Fibroblast of skin of right biceps (primary cell): Measurements from ENCODE around the gene NFATC3.

Experiments used
- DNase-seq: peaks from one replicate; pipeline ENCODE4 v3.0.0-alpha.2; 2013

The NFATC3 gene

DNA sequence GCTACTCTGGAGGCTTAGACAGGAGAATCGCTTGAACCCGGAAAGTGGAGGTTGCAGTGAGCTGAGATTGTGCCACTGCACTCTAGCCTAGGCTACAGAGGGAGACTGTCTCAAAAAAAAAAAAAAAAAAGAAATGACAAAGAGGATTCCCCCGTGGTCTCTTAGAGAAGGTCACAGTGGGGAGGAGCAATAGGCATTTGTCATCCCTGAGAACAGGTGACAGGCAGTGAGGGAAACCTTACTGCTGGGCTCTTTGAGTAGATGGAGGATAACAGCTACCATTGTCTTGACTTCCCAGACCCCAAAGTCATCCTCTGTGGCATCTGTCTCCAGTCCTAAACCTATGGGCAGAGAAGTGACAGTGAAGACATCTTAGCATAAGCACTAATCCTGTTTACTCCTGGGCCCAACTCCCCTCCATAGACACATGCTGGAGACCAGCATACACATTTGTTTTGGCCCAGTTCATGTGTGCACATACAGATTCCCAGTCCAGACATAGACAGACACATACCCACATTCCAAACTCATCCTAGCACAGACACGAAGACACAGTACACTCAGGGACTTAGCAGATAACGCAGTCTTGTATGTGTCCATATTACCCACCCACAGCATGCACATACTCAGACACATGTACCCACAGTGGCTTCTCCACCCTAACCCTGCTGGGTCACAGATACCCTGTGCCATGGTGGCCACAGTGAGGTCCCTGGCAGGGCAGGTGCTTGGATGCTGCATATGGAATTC, 148.1 kb downstream of the NFATC3 start:
- no peak for DNase-seq

DNA sequence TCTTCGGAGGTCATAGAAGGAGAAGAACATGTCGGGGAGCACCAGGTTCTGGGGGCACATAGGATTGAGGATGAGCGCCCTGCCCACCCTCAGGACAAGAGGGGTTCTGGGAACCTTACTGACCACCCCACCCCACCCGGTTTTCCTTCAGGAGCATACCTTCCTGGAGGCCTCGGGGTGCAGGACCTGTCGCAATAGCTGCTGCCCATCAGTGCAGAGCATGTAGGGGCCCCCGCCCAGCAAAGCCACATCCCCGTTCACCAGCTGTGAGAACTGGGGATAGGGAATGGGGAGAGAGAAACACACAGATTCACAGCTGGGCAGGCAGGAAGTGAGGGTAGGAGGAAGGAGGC, 148.6 kb downstream of the NFATC3 start:
- no peak for DNase-seq

DNA sequence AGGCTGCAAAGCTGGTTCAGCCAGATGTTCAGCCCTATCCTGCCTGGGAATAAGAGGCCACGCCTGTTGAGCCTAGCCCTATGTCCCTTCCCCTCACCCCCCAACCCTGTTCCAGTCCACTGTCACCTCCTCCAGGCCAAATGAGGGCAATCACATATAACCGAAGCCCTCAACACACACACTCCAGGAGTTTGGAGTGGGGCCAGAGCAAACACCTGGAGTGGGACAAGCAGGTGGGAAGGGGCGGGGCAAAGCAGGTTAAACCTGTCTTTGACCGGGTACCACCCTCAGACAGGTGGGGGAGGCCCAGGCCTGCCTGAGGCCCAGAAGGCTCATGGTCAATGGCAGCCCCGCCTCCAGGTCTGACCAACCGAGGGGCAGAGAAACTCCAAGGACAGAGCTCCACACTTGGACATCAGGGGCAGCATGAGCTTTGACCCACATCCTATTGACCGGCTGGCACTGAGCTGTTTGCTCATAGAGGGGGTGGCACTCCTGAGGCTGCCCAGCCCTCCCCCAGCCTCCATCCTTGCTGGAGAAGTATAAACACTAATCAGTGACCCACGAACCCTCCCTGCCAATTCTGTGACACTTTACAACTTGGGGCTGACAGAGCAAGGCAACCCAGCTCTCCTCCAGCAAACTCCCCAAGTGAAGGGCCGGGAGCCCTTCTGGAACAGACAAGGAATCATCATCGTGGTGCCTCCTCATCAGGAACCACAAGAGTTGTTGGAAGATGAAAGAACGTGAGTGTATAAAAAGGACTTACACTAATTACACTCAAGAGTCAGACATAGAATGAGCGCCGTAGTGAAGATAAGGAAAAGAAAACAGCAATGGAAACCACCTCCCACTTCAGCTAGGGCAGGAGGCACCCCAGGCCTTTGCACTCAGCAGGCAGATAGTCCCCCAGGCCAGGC, 149.3 kb downstream of the NFATC3 start:
- DNase-seq: no peak

DNA sequence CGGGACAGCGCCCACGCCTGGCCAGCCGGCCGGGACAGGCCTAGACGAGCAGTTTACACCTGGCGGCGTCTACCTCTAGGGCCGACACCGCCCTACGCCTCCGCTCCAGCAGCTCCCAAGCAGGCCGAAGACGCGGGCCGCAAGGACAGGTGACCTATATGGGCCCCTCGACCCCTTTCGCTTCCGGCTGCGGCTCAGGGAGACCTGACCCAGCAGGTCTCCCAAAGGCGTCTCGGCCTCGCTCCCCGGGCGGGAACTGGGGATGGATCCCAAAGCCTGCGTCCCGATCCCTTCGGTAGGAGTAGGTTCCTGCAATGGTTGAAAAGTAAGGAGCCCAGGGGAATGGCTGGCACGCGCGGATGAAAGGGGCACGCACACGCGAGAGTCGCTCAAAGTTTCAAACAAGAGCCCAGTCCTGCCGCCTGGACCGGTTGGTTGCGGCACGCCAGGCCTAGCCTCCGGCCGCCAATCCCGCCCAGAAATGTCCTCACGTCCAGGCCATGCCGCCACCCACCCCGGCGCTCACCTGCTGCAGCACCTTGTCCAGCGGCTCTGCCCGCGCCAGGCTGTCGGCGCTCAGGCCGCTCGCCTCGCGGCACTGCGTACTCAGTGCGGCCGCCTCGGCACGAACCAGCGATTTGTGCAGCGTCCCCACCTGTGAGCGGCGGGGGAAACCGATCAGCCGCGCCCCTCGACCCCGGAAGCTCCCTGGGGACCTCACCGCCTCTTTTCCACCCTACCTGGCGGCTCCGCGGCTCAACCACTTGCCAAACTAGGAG, 150.1 kb downstream of the NFATC3 start:
- DNase-seq: no peak

DNA sequence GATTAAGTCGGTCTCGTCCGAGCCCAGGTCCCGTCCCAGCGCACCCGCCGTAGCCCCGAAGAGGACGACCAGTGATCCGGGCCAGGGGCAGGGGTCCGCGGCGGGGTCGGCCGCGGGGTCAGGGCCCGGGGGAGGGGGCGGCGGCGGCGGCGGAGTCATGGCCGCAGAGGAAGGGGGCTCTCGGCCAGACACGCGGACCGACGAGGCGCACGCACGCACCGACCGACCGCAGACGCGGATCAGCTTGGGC, 150.6 kb downstream of the NFATC3 start, which contains the start of gene ESRP2:
Gene ESRP2 (minus strand): TSS at position 241 of the 250 bp plus-strand sequence. CDS start 82 bp downstream, at position 159.
- no peak for DNase-seq

DNA sequence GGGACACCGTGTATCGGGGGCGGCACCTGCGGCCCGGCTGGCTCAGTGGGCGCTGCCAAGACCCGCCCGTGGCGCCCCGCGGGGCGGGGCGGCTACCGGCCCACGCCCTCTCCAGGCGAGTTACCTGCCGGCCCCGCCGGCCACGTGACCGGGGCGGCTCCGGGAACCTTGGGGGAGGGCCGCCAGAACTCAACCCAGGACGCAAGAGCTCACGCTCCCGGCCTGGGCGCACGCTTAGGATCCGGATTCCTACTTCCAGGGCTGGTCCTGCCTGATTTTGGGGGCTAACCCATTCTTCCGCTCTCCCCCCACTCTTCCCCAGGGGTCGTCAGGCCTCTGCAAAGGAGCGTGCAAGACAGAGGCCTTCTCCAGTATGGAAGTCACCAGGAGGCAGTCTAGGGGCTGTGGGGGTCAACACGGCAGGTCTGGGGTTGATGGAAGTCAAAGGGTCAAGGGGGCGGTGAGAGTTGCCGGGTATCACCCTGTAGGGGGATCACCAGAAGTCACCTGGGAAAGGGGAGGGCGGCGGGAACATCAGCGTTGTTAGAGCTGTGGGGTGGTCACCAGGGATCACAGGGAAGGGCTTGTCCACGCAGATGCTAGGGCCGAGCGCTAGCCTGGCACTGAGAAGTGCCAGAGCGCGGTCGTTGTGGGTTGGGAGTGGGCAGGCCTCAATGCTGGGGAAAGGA, 151.1 kb downstream of the NFATC3 start:
- DNase-seq: no peak

DNA sequence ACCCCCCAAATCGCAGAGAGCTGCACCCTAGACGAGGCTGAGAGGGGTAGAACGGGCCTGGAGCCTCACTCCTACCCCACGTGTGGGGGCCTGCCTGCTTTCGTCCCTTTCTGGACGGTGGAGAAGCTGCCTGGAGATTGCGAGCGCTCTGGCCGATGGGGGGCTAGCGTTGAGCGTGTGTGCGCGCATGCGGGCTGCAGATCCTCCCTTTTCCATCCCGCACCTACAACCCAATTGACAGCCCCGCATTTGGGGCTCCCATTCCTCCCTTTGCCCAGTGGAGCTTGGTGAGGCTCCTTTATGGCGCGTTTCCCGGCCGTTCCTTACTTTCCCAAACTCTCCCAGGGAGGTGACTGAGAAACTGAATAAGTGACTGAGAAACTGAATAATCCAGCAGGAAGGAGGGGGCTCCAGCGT, 151.7 kb downstream of the NFATC3 start:
- no peak for DNase-seq

DNA sequence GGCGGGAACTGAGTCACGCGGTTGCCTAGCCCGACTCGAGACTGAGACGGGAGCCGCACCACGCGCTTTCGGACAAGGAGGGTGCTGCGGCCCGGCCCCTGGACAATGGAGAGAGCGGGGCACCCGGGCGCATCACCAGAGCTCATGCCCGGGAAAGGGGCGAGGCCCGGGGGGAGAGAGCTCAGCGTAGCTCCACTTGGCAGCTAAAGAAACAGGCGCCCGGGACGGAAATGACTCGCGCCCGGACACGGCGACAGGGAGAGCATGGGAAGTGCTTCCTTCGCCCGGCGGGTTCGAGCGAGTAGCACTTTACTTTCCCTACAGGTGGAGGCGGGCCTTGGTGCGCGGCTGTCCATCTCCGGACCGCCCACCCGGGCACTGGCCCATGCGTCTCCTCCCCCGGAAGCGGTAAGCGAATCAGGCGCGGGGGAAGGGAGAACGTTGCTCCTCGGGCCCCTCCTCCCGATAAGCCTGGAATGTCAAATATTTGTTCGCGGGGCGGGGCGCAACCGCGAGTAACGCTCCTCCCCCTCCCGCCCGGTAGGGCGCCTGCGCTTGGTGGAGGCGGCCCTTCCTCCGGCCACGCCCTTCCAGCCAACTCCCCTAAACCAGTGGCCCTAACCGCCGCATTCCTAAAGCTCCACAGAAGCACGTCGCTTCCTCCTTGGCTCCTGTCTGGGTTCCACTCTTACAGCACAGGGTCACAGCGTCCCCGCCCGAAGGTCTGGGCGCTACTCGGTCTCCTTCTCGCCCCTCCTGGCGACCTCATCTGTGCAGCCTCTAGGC, 152.3 kb downstream of the NFATC3 start:
- peak; percentile 99 for DNase-seq

DNA sequence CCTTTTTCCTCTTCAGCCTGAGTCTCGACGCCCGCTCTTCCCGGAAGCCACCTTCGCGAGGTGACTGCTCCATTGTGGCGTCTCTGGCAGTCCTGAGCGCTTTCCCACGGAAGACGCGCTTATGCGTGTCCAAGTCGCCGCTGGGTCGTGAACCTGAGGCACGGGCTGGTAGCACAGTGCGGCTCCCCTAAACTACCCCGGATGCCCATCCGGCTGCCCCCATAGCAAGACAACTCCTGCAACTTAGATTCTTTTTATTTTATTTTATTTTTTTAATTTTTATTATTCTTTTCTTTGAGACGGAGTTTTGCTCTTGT, 152.8 kb downstream of the NFATC3 start:
- DNase-seq: no peak

DNA sequence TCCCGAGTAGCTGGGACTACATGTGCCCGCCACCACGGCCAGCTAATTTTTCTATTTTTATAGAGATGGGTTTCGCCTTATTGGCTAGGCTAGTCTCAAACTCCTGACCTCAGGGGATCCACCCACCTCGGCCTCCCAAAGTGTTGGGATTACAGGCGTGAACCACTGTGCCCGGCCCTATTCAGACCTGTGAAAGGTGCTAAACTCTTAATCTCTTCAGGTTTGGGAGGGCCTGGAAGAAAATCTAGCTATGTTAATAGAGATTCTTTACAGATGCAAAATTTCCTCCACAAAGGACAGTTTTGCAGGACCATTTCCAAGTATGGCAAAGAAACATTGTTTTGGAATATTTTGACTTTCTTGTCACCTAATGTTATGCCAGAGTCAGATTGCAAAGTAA, 156.9 kb downstream of the NFATC3 start:
- no peak for DNase-seq

DNA sequence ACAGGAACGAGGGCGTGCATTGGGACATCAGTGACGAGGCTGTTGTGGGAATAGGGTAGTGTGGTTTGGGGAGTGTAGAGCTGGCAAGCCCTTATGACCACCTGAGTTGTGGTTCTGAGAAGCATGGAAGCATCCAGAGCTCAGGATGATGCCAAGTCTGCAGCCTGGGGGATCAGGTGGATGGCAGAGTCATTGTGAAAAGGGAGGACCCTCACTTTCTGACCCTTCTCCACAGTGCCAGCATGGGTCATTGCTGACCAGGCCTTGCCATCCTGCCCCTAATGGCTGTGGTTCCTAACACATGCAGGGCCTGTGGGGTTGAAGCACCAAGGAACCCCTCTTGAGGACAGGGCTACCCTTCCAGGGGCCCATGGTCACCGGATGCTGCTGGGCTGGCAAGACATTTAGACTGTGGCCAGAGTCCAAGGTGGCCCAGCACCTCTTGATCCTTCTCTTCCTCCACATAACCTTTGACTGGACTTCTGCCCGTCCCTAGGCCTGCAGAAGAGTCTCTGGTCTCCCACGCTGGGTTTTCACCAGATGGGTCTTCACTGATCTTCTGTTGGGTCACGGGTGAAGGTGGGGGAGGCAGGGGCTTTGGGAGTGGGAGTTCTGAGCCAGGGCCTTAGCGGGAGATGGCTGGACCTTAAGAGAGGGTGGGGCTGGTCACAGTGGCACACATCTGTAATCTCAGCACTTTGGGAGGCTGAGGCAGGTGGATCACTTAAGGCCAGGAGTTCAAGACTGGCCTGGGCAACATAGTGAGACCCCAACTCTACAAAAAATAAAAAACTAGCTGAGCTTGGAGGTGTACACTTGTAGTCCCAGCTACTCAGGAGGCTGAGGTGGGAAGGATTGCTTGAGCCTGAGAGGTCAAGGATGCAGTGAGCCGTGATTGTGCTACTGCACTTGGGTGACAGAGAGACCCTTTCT, 158.0 kb downstream of the NFATC3 start:
- DNase-seq: no peak

DNA sequence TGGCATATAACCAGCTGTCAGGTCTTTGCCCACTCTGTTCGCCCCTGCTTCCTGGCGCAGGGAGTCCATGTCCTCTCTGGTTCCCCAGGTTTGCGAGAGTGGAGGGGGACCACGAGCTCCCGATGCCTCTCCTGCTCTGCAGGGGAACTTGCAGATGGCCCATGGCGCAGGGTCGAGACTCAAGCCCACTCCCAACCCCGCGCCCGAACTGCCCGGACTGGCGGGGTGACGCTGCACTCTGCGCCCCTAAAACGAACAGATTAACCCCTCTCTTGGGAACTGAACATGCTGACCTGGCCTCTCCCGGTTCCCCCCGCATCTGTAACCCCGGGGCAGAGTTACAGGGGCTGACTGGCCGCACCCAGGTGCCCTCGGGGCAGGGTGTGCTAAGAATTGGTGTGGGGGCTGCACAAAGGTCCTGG, 159.3 kb downstream of the NFATC3 start:
- DNase-seq: no peak

DNA sequence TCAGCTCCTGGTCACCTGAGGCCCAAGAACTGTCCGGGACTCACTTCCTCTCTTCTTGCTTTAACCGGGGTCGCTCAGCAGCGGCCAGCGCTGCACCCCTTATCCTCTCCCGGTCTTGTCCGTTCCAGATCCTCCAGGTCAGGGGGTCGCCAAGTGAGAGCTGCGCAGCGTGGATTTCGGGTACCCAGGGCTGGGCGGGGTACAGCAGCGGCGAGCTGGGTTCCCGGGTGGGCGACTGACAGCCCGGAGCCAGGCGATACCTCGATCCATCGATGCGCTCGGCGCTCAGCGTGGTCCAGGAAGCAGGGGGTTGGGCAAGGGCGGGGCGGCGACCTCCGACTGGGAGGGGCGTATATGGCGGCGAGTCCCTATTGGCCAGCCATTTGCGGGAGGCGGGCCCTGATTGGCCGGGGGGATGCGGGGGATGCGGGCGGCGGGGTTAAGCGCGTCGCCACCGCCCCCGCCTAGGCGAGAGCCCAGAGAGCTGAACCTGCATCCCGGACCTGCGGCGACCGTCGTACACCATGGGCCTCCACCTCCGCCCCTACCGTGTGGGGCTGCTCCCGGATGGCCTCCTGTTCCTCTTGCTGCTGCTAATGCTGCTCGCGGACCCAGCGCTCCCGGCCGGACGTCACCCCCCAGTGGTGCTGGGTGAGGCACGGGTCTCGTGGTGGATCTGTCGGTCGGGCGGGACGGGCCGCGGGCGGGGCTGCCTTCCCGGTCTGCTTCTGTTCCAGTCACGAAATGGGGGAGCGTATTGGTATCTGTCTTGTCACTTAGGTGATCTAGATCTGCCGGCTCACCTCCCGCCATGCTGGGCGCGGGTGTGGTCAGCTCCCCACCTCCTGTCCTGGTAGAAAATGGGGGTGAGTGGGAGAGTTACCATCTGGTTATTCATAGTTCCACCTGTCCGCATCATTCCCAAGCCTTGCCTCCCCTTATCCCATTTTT, 160.0 kb downstream of the NFATC3 start, which contains the start of gene PLA2G15:
Gene PLA2G15 (plus strand): TSS at position 471 of the 951 bp plus-strand sequence. CDS start 54 bp downstream, at position 525.
- peak; percentile 94 for DNase-seq

DNA sequence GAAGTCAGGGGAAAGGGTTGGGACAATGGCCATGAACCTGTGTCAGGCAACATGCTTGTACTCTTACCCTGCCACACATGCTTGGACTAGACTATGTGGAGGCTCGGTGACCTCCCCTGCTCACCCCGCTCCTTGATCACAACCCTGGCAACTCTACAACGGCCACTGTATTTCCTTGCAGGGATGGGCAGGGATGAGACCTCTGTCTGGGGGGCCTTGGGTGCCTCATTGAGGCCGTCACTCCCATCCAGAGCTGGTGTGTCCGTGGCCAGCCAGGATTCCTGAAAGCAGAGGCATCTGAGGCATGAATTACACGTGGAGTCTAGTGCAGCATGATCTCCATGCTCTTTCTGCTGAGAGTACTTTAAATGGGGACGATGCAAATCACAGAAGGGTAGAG, 161.0 kb downstream of the NFATC3 start:
- DNase-seq: no peak

DNA sequence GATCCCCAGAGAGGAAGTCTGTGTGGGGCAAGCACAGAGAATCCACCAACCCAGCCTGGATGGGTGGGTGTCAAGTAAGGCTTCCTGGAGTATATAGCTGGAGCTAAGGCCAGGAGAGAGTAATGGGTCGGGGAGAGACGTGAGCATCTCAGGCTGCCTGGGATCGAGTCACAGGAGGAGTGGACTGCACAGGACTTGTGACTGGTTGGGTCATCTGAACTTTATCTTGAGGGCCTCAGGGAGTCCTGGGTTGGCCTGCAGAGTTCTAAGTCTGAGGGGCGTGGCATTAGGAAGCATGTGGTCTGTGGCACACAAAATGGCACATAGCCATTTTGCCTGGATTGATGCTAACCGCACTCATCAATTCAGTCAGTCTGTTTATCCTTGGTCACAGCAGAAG, 161.5 kb downstream of the NFATC3 start:
- no peak for DNase-seq

DNA sequence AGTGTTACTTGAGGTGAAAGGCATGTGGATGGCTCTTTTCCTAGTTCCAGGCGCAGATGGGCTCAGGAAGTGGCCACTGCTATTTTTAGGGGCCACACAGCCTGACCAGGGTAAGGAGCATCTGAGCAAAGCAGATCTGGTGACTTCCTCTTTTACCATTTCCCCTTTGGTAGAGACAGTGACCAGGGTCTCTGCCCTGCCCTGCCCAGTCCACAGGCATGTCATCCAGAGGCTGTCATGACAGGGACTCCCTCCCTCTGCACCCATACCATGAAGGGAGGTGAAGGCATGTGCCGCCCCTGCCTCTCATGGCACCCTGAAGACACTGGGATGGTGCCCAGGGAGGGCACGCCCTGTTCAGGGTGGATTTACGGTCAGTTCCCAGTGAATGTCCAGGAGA, 162.2 kb downstream of the NFATC3 start:
- no peak for DNase-seq

DNA sequence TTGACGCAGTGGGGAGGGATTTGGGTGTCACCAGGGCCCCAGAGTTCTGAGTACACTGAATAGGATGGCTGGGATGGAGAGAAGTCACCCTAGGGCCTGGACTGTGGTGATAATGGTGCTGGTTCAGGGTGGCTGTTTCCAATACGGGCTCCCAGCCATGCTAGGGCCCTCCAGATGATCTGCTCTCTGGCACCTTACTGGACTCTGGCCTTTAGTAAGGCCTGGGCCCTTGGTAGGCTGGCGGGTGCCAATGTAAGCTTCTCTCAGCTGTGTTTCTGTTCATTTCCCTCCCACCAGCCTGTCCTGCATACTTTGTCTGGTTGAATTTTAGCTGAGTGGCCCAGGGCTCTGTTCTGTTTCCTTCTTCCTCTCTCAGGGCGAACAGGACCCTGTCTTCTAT, 162.8 kb downstream of the NFATC3 start:
- DNase-seq: no peak

DNA sequence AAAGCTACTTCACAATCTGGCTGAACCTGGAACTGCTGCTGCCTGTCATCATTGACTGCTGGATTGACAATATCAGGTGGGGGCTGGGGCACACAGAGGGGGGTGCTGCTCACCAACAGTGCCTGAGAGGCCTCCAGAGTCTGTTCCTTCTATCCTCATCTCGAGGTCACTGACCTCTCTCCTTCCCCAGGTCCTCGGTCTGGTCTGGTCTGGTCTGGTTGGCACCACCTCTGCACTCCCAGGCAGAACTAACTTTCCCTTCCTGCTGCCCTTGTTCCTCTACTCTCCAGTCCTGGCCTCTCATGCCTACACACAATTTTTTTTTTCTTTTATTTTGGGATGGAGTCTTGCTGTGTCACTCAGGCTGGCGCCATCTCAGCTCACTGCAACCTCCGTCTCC, 164.2 kb downstream of the NFATC3 start:
- no peak for DNase-seq

DNA sequence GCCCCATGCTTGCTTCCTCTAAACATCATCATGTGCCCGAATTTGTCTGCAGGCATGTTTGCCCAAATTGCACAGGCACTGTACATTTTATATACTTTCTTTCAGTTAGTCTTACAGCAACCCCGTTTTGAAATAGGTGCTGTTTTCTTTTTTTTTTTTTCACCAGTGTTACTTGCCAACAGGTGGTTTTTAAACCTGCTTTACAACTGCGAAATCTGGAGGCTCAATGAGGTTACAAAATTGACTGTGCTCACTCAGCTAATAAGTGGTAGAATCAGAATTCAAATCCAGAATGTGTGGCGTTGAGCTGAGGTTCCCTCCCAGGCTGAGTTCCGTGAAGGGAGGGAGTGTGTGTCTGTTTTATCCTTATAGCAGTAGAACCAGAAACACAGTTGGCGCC, 165.8 kb downstream of the NFATC3 start:
- no peak for DNase-seq

DNA sequence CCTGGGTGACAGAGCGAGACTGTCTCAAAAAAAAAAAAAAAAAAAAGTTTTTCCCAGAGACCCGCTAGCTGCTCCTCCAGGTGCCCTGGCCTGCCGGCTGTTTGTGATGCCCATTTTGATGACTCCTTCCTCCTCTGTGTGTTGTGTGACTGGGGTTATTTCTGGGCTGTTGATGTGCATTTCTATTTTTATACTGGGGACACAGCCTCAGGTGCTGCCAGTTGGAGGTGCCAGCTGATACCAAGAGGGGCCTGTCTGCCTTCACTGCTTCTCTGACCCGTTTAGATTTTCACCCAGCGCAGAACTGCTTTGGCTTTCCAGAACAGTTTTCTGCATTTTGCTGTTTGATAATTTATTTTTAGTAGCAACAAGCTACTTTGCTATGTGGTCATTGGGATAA, 166.7 kb downstream of the NFATC3 start:
- DNase-seq: no peak
